HG02642 (cell line): Measurements from ENCODE around the gene DUSP3.

ENCODE experiments used
- ATAC-seq: cut with Tn5 transposase; IDR thresholded peaks from one replicate; pipeline ENCODE4 v1.9.1; 2021; ENCODE audit warnings: mild to moderate bottlenecking; ENCODE audit not compliant: unreplicated experiment, poor library complexity

Gene DUSP3

GRCh38 chr17:43770957-43771356 is 7.8 kb downstream of the DUSP3 start:
- no peak for ATAC-seq

GRCh38 chr17:43769859-43770258 is 8.9 kb downstream of the DUSP3 start:
- no peak for ATAC-seq

GRCh38 chr17:43769426-43769825 is 9.4 kb downstream of the DUSP3 start:
- no peak for ATAC-seq

- ATAC-seq, result no peak
These were observed 9.8 kb downstream of the DUSP3 start for GRCh38 chr17:43768943-43769342.

- no peak for ATAC-seq
These were observed 10.4 kb downstream of the DUSP3 start for GRCh38 chr17:43768382-43768781.

- no peak for ATAC-seq
These were observed 11.1 kb downstream of the DUSP3 start for GRCh38 chr17:43767713-43768059.

- ATAC-seq, result no peak
These were observed 11.6 kb downstream of the DUSP3 start for GRCh38 chr17:43767053-43767712.

- no peak for ATAC-seq
These were observed 12.2 kb downstream of the DUSP3 start for GRCh38 chr17:43766413-43767052.

GRCh38 chr17:43760254-43760852 is 18.4 kb downstream of the DUSP3 start:
- no peak for ATAC-seq

GRCh38 chr17:43759836-43760235 is 18.9 kb downstream of the DUSP3 start:
- no peak for ATAC-seq

- no peak for ATAC-seq
These were observed 20.1 kb downstream of the DUSP3 start, which contains the start of gene SOST for GRCh38 chr17:43758497-43759174. SOST (minus strand) TSS chr17:43758791; CDS start chr17:43758741, 50 bp downstream.

- no peak for ATAC-seq
These were observed 20.7 kb downstream of the DUSP3 start for GRCh38 chr17:43758086-43758485.

GRCh38 chr17:43757171-43757660 is 21.6 kb downstream of the DUSP3 start:
- no peak for ATAC-seq

- no peak for ATAC-seq
These were observed 22.6 kb downstream of the DUSP3 start for GRCh38 chr17:43756201-43756600.

- ATAC-seq, result no peak
These were observed 23.3 kb downstream of the DUSP3 start for GRCh38 chr17:43755389-43755875.

GRCh38 chr17:43754947-43755346 is 23.8 kb downstream of the DUSP3 start:
- no peak for ATAC-seq

- ATAC-seq, result no peak
These were observed 25.2 kb downstream of the DUSP3 start for GRCh38 chr17:43753493-43754129.

- no peak for ATAC-seq
These were observed 28.6 kb downstream of the DUSP3 start for GRCh38 chr17:43750153-43750552.

- ATAC-seq, result no peak
These were observed 33.2 kb downstream of the DUSP3 start for GRCh38 chr17:43745541-43745940.

GRCh38 chr17:43741636-43742035 is 37.1 kb downstream of the DUSP3 start:
- no peak for ATAC-seq
